ENCODE measurements around the gene KAT5. TPM values are rescaled to one million over a fixed set of nuclear protein-coding genes. Genes with fewer than 3 reads are reported as not detected.
"Not testable (repeated sequence)": the region's sequence is repeated elsewhere in the genome, so short reads cannot be mapped to it uniquely, and the experiment has no call there.

The KAT5 gene
- total RNA-seq, 1 donor from 2014 or later = 37.6 TPM

GRCh38 chr11:65709661-65710060 is 2.4 kb upstream of the KAT5 start:
- DNase-seq (ENCODE audit: low read depth in 2 of 2) = no peak

- no peak for DNase-seq (ENCODE audit: low read depth in 2 of 2)
Measured at GRCh38 chr11:65710421-65710820, 1.6 kb upstream of the KAT5 start.

- no peak for DNase-seq (ENCODE audit: low read depth in 2 of 2)
Measured at GRCh38 chr11:65712633-65713076, 603 bp downstream of the KAT5 start.

- DNase-seq (ENCODE audit: low read depth in 2 of 2) = no peak
Measured at GRCh38 chr11:65713212-65713969, 1.3 kb downstream of the KAT5 start.

- DNase-seq (ENCODE audit: low read depth in 2 of 2) = no peak
Measured at GRCh38 chr11:65714433-65714832, 2.4 kb downstream of the KAT5 start.

- no peak for DNase-seq (ENCODE audit: low read depth in 2 of 2)
Measured at GRCh38 chr11:65716302-65716701, 4.2 kb downstream of the KAT5 start.

GRCh38 chr11:65716774-65717405 is 4.8 kb downstream of the KAT5 start:
- DNase-seq (ENCODE audit: low read depth in 2 of 2) = no peak

GRCh38 chr11:65717906-65718305 is 5.9 kb downstream of the KAT5 start:
- no peak for DNase-seq (ENCODE audit: low read depth in 2 of 2)

- DNase-seq (ENCODE audit: low read depth in 2 of 2) = no peak
Measured at GRCh38 chr11:65718531-65718930, 6.5 kb downstream of the KAT5 start.

GRCh38 chr11:65718964-65719492 is 7.0 kb downstream of the KAT5 start:
- no peak for DNase-seq (ENCODE audit: low read depth in 2 of 2)

- peak in 1 of 2 donors; percentile 33 for DNase-seq (ENCODE audit: low read depth in 2 of 2)
Measured at GRCh38 chr11:65719871-65720210, 7.8 kb downstream of the KAT5 start.

GRCh38 chr11:65720211-65720934 is 8.3 kb downstream of the KAT5 start, which contains the start of gene RNASEH2C:
Gene RNASEH2C, minus strand, starts transcription at chr11:65720798. Its CDS starts 40 bp downstream, at chr11:65720758.
- DNase-seq (ENCODE audit: low read depth in 2 of 2) = peak; percentile 64 to 85

GRCh38 chr11:65722261-65722660 is 10.2 kb downstream of the KAT5 start:
- DNase-seq (ENCODE audit: low read depth in 2 of 2) = no peak

- no peak for DNase-seq (ENCODE audit: low read depth in 2 of 2)
Measured at GRCh38 chr11:65726660-65727059, 14.6 kb downstream of the KAT5 start.

GRCh38 chr11:65727865-65728264 is 15.8 kb downstream of the KAT5 start:
- no peak for DNase-seq (ENCODE audit: low read depth in 2 of 2)

- DNase-seq (ENCODE audit: low read depth in 2 of 2) = no peak
Measured at GRCh38 chr11:65730461-65730860, 18.4 kb downstream of the KAT5 start.

GRCh38 chr11:65735111-65735510 is 23.1 kb downstream of the KAT5 start:
- DNase-seq (ENCODE audit: low read depth in 2 of 2) = not testable (repeated sequence)

- no peak for DNase-seq (ENCODE audit: low read depth in 2 of 2)
Measured at GRCh38 chr11:65736810-65737209, 24.8 kb downstream of the KAT5 start.

- DNase-seq (ENCODE audit: low read depth in 2 of 2) = no peak
Measured at GRCh38 chr11:65739022-65739421, 27.0 kb downstream of the KAT5 start.

- DNase-seq (ENCODE audit: low read depth in 2 of 2) = no peak
Measured at GRCh38 chr11:65741185-65741584, 29.1 kb downstream of the KAT5 start.

GRCh38 chr11:65742353-65742752 is 30.3 kb downstream of the KAT5 start:
- DNase-seq (ENCODE audit: low read depth in 2 of 2) = peak; percentile 83 to 94

GRCh38 chr11:65743681-65744025 is 31.6 kb downstream of the KAT5 start:
- no peak for DNase-seq (ENCODE audit: low read depth in 2 of 2)
